ENCODE data around the gene GGA1.

DNA sequence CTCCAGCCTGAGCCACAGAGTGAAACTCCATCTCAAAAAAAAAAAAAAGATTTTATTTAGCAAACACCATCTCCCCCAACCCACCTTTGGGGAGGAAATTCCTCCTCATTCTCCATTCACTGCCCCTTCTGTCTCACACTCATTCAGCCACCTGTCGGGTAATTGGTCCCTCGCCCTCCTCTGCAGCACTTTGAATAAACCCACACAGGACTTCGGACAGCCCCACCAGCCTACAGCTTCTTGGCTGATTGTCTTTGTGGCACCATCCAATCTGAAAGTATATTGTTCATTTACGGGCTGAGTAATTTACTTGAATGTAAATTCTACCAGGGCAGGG is 7.5 kb upstream of the GGA1 start:
- TF ChIP-seq, protein P1, sequence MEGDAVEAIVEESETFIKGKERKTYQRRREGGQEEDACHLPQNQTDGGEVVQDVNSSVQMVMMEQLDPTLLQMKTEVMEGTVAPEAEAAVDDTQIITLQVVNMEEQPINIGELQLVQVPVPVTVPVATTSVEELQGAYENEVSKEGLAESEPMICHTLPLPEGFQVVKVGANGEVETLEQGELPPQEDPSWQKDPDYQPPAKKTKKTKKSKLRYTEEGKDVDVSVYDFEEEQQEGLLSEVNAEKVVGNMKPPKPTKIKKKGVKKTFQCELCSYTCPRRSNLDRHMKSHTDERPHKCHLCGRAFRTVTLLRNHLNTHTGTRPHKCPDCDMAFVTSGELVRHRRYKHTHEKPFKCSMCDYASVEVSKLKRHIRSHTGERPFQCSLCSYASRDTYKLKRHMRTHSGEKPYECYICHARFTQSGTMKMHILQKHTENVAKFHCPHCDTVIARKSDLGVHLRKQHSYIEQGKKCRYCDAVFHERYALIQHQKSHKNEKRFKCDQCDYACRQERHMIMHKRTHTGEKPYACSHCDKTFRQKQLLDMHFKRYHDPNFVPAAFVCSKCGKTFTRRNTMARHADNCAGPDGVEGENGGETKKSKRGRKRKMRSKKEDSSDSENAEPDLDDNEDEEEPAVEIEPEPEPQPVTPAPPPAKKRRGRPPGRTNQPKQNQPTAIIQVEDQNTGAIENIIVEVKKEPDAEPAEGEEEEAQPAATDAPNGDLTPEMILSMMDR (IDR thresholded peaks at IDR 0.05): no peak
- TF ChIP-seq POLR2AphosphoS5 (IDR thresholded peaks at IDR 0.05): no peak

Measured in breast epithelium (tissue), 3 donors.